Gastroesophageal sphincter (tissue), 4 donors: ENCODE measurements around the gene CIAO2A. TPM values are rescaled to one million over a fixed set of nuclear protein-coding genes. Genes with fewer than 3 reads are reported as not detected.
"Not testable (repeated sequence)": the region's sequence is repeated elsewhere in the genome, so short reads cannot be mapped to it uniquely, and the experiment has no call there.

Experiments
- ATAC-seq: fragments of 150-250 bp; one replicate; pipeline ENCODE4 v1.9.1; 2016; ENCODE audit warnings: mild to moderate bottlenecking, moderate library complexity
- H3K27ac ChIP-seq, 4 donors: fragments of 200-600 bp; sonication (generic) in 3 of 4; 1 replicate in 3 of 4; 2 replicates in 1 of 4; pipeline ENCODE4 v1.5.1; 2016 to 2019
- H3K27me3 ChIP-seq: fragments of 200-600 bp; sonication (generic); one replicate; pipeline ENCODE4 v1.5.1; 2019
- H3K36me3 ChIP-seq, 2 donors: fragments of 200-600 bp; sonication (generic); one replicate each; pipeline ENCODE4 v1.5.1; 2019; ENCODE audit warnings: control low read depth in 1 of 2
- H3K4me1 ChIP-seq, 3 donors: fragments of 200-600 bp; sonication (generic); 1 replicate in 2 of 3; 2 replicates in 1 of 3; pipeline ENCODE4 v1.5.1; 2016 to 2019; ENCODE audit warnings: control low read depth in 2 of 3
- H3K4me3 ChIP-seq, 2 donors: fragments of 200-600 bp; sonication (generic); one replicate each; pipeline ENCODE4 v1.5.1; 2019; ENCODE audit warnings: mild to moderate bottlenecking in 1 of 2, moderate library complexity in 1 of 2
- H3K9me3 ChIP-seq, 3 donors: fragments of 200-600 bp; sonication (generic); one replicate each; pipeline ENCODE4 v1.5.1; 2017 to 2019; ENCODE audit warnings: control low read depth in 2 of 3
- EP300 ChIP-seq: sonication (generic); formaldehyde crosslinking; IDR thresholded peaks from one replicate; pipeline ENCODE4 v1.6.1; 2017; ENCODE audit warnings: antibody characterized with exemption, mild to moderate bottlenecking
- POLR2A ChIP-seq, 2 donors: fragments of 450-650 bp; IDR thresholded peaks; one replicate each; pipeline ENCODE4 v1.6.1; 2017; ENCODE audit warnings: antibody characterized with exemption in 2 of 2, mild to moderate bottlenecking in 2 of 2, moderate library complexity in 1 of 2
- POLR2AphosphoS5 ChIP-seq: sonication (generic); formaldehyde crosslinking; IDR thresholded peaks from one replicate; pipeline ENCODE4 v1.6.1; 2017; ENCODE audit warnings: antibody characterized with exemption
- WGBS, 2 donors: methylation state at CpG; one replicate each; pipeline ENCODE4 v1.1.5; 2018; ENCODE audit warnings: low coverage in 1 of 2; 5-methylcytosine and 5-hydroxymethylcytosine counted together
- total RNA-seq, 4 donors: library from RNA; depleted of rRNA; stranded (reverse); fragments of >200 nt; gene quantifications; one replicate each; pipeline ENCODE4 v1.1.0, GENCODE V29; 2016
- TF ChIP-seq, protein P1 (sequence below), 4 experiments: fragments of 200-600 bp in 2 of 4; fragments of 450-650 bp in 2 of 4; sonication (generic) in 1 of 4; IDR thresholded peaks; one replicate each; pipeline ENCODE4 v1.5.1; 2017 to 2019; ENCODE audit warnings: antibody characterized with exemption in 4 of 4, mild to moderate bottlenecking in 2 of 4, moderate library complexity in 2 of 4

Gene CIAO2A
- total RNA-seq, 4 donors from 2014 or later: 11.7 to 34.0 (median 27.8) TPM

GRCh38 chr15:64068133-64068532, 25.5 kb downstream of the CIAO2A start:
- H3K27me3 ChIP-seq: no peaks in the 10 kb centered on the region
- no peak overlapping the region for H3K27ac ChIP-seq

GRCh38 chr15:64067564-64068030, 26.0 kb downstream of the CIAO2A start:
- Histone ChIP-seq H3K27ac (no peak overlapping the region), H3K36me3 (peaks cover 0 to 10% of the 10 kb centered on the region in 2 donors), H3K9me3 (no peaks in the 10 kb centered on the region), H3K4me1 (peaks cover 0 to 35% (median 0%) of the 10 kb centered on the region in 3 donors), H3K27me3 (no peaks in the 10 kb centered on the region), H3K4me3 (no peak overlapping the region)
- 27% methylated on average over 8 of the region's 11 CpGs; no CpG with 5 or more reads in 1 of the 2 donors for WGBS, 2 donors
- ATAC-seq: peak; percentile 60
- TF ChIP-seq, protein P1, sequence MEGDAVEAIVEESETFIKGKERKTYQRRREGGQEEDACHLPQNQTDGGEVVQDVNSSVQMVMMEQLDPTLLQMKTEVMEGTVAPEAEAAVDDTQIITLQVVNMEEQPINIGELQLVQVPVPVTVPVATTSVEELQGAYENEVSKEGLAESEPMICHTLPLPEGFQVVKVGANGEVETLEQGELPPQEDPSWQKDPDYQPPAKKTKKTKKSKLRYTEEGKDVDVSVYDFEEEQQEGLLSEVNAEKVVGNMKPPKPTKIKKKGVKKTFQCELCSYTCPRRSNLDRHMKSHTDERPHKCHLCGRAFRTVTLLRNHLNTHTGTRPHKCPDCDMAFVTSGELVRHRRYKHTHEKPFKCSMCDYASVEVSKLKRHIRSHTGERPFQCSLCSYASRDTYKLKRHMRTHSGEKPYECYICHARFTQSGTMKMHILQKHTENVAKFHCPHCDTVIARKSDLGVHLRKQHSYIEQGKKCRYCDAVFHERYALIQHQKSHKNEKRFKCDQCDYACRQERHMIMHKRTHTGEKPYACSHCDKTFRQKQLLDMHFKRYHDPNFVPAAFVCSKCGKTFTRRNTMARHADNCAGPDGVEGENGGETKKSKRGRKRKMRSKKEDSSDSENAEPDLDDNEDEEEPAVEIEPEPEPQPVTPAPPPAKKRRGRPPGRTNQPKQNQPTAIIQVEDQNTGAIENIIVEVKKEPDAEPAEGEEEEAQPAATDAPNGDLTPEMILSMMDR (IDR thresholded peaks at IDR 0.05): peak; percentile 70 to 88 (median 78)
- no peak for TF ChIP-seq POLR2A (IDR thresholded peaks at IDR 0.05)

More at GRCh38 chr15:64068133-64068532, 25.5 kb downstream of the CIAO2A start:
- no peak for ATAC-seq
- Histone ChIP-seq H3K4me3 (no peak overlapping the region), H3K9me3 (no peaks in the 10 kb centered on the region), H3K36me3 (peaks cover 0 to 12% of the 10 kb centered on the region in 2 donors), H3K4me1 (peaks cover 0 to 35% (median 0%) of the 10 kb centered on the region in 3 donors)
- TF ChIP-seq EP300: no peak
- no peak for TF ChIP-seq POLR2A (IDR thresholded peaks at IDR 0.05)
- no peak for TF ChIP-seq POLR2AphosphoS5
- TF ChIP-seq, protein P1 (IDR thresholded peaks at IDR 0.05): no peak
- 20 to 64% methylated on average over 1 to 4 of the region's 4 CpGs for WGBS, 2 donors

DNA sequence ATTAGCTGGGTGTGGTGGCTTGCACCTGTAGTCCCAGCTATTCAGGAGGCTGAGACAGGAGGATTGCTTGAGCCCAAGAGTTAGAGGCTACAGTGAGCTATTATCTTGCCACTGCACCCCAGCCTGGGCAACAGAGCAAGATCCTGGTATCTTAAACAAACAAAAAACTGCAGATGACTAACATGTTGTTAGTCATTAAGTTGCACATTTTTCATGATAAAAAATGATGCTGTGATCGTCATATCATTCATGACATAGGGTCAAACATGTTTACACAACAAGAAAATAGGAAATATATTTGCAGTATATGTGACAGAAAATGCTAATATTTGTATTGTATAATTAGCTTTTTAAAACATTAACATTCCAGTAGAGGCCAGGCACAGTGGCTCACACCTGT, 27.2 kb downstream of the CIAO2A start:
- Histone ChIP-seq H3K36me3 (peaks cover 0 to under 1% of the 10 kb centered on the region in 2 donors), H3K4me3 (no peak overlapping the region), H3K27ac (no peak overlapping the region), H3K27me3 (no peaks in the 10 kb centered on the region), H3K9me3 (no peaks in the 10 kb centered on the region), H3K4me1 (peaks cover 0 to 27% (median 0%) of the 10 kb centered on the region in 3 donors)
- 45 to 55% methylated on average over 1 of the region's 1 CpG for WGBS, 2 donors
- TF ChIP-seq POLR2AphosphoS5 (no peak), EP300 (no peak), POLR2A (IDR thresholded peaks at IDR 0.05) (no peak)
- TF ChIP-seq, protein P1 (IDR thresholded peaks at IDR 0.05): no peak
- ATAC-seq: no peak

GRCh38 chr15:64060716-64061115, 32.9 kb downstream of the CIAO2A start:
- Histone ChIP-seq H3K9me3 (no peaks in the 10 kb centered on the region), H3K4me1 (no peaks in the 10 kb centered on the region), H3K4me3 (no peak overlapping the region), H3K36me3 (no peaks in the 10 kb centered on the region), H3K27me3 (no peaks in the 10 kb centered on the region), H3K27ac (no peak overlapping the region)
- no peak for ATAC-seq
- no CpG with 5 or more reads among the region's 29 CpGs for WGBS, 2 donors
- TF ChIP-seq, protein P1 (IDR thresholded peaks at IDR 0.05): no peak
- no peak for TF ChIP-seq EP300
- TF ChIP-seq POLR2AphosphoS5: no peak
- no peak for TF ChIP-seq POLR2A (IDR thresholded peaks at IDR 0.05)

DNA sequence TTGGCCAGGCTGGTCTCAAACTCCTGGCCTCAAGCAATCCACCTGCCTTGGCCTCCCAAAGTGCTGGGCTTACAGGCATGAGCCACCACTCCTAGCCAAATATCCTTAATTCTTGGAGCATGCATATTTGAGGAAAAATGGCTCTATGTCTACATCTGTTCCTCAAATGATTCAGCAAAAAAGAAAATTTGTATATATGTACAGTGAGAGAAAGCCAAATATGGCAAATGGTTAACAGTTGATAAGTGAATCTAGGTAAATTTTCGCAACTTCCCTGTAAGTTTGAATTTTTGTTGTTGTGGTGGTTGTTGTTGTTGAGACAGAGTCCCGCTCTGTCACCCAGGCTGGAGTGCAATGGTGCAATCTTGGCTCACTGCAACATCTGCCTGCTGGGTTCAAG, 34.5 kb downstream of the CIAO2A start:
- not testable (repeated sequence) for H3K4me1 ChIP-seq, H3K27me3 ChIP-seq, ATAC-seq, H3K9me3 ChIP-seq, H3K36me3 ChIP-seq, H3K4me3 ChIP-seq, H3K27ac ChIP-seq
- 86 to 100% methylated on average over 1 to 2 of the region's 2 CpGs for WGBS, 2 donors
